Tibial nerve (tissue), 4 donors: ENCODE measurements around the gene CACNG6.

Experiments
- EP300 ChIP-seq, 2 donors: sonication (generic); formaldehyde crosslinking; IDR thresholded peaks; one replicate each; pipeline ENCODE4 v1.6.1; 2017; ENCODE audit warnings: antibody characterized with exemption in 2 of 2, mild to moderate bottlenecking in 1 of 2
- POLR2A ChIP-seq, 2 donors: fragments of 450-650 bp; IDR thresholded peaks; one replicate each; pipeline ENCODE4 v1.6.1; 2017; ENCODE audit warnings: antibody characterized with exemption in 2 of 2, mild to moderate bottlenecking in 2 of 2, moderate library complexity in 2 of 2
- TF ChIP-seq, protein P1 (sequence below), 5 experiments: fragments of 200-600 bp in 3 of 5; fragments of 450-650 bp in 2 of 5; sonication (generic) in 3 of 5; IDR thresholded peaks; one replicate each; pipeline ENCODE4 v1.5.1; 2016 to 2019; ENCODE audit warnings: antibody characterized with exemption in 5 of 5, mild to moderate bottlenecking in 3 of 5, moderate library complexity in 2 of 5

GRCh38 chr19:54026656-54027055, 35.2 kb downstream of the CACNG6 start:
- TF ChIP-seq, protein P1, sequence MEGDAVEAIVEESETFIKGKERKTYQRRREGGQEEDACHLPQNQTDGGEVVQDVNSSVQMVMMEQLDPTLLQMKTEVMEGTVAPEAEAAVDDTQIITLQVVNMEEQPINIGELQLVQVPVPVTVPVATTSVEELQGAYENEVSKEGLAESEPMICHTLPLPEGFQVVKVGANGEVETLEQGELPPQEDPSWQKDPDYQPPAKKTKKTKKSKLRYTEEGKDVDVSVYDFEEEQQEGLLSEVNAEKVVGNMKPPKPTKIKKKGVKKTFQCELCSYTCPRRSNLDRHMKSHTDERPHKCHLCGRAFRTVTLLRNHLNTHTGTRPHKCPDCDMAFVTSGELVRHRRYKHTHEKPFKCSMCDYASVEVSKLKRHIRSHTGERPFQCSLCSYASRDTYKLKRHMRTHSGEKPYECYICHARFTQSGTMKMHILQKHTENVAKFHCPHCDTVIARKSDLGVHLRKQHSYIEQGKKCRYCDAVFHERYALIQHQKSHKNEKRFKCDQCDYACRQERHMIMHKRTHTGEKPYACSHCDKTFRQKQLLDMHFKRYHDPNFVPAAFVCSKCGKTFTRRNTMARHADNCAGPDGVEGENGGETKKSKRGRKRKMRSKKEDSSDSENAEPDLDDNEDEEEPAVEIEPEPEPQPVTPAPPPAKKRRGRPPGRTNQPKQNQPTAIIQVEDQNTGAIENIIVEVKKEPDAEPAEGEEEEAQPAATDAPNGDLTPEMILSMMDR (IDR thresholded peaks at IDR 0.05) = no peak
- no peak for TF ChIP-seq POLR2A (IDR thresholded peaks at IDR 0.05)
- no peak for TF ChIP-seq EP300 (IDR thresholded peaks at IDR 0.05)
